Measurements from ENCODE around the gene CCT7.

- TF ChIP-seq CTCF (IDR thresholded peaks at IDR 0.05; ENCODE audit: insufficient read depth, low read depth, low read length) (no peak), EZH2 (IDR thresholded peaks at IDR 0.05; ENCODE audit: insufficient read depth, low read length) (no peak)
Measured at GRCh38 chr2:73223821-73224220, 10.3 kb upstream of the CCT7 start.

Measured in astrocyte (in vitro differentiated cells and primary cell).